IMR-90 (cell line): ENCODE results near the gene OBP2B. TPM values are rescaled to one million over a fixed set of nuclear protein-coding genes. Genes with fewer than 3 reads are reported as not detected.

Experiments
- ATAC-seq: fragments of 200-7000 bp; cut with Tn5 transposase; 2 replicates; pipeline ENCODE4 v1.9.1; 2020; ENCODE audit warnings: low read depth, mild to moderate bottlenecking, moderate library complexity
- BruUV-seq: library from RNA; stranded (reverse); fragments of 400-500 nt; replicated peaks from 2 replicates; lab custom pipeline; 2021; lab: Mats Ljungman, UMichigan
- CTCF ChIA-PET: fragments of 300-600 bp; formaldehyde crosslinking; extraction: SDS; loops from one replicate; lab custom pipeline; 2021; ENCODE audit warnings: antibody characterized with exemption; lab: Yijun Ruan, JAX
- POLR2A ChIA-PET: fragments of 300-600 bp; sonication (Branson Sonifier 250); formaldehyde crosslinking; loops from one replicate; lab custom pipeline; 2022; ENCODE audit warnings: antibody characterized with exemption; ENCODE audit not compliant: unreplicated experiment; lab: Charles Lee
- DNase-seq: peaks from one replicate; pipeline ENCODE4 v3.0.0; 2013
- H2AFZ ChIP-seq: replicated peaks from 2 replicates; pipeline ENCODE3; 2013; ENCODE audit warnings: low read length, mild to moderate bottlenecking; ENCODE audit not compliant: poor library complexity
- H2AK5ac ChIP-seq: 2 replicates; pipeline ENCODE4 v1.6.1; 2013; ENCODE audit warnings: low read depth, low read length, inconsistent platforms
- H2AK9ac ChIP-seq: replicated peaks from 2 replicates; pipeline ENCODE3; 2013; ENCODE audit warnings: mild to moderate bottlenecking, low read depth, low read length, moderate library complexity; ENCODE audit not compliant: poor library complexity
- H2BK120ac ChIP-seq: 2 replicates; pipeline ENCODE4 v1.6.1; 2013; ENCODE audit warnings: low read depth, low read length, inconsistent platforms
- H2BK15ac ChIP-seq: 3 replicates; pipeline ENCODE4 v1.6.1; 2013; ENCODE audit warnings: low read depth, low read length, inconsistent platforms
- H2BK20ac ChIP-seq: 2 replicates; pipeline ENCODE4 v1.6.1; 2013; ENCODE audit warnings: low read depth, mild to moderate bottlenecking, inconsistent platforms, low read length, moderate library complexity
- H2BK5ac ChIP-seq: 2 replicates; pipeline ENCODE4 v1.6.1; 2013; ENCODE audit warnings: mild to moderate bottlenecking, low read depth, low read length, inconsistent platforms; ENCODE audit not compliant: poor library complexity, severe bottlenecking
- H3K14ac ChIP-seq: replicated peaks from 2 replicates; pipeline ENCODE4 v1.6.1; 2013; ENCODE audit warnings: low read depth, low read length, inconsistent platforms
- H3K18ac ChIP-seq: 2 replicates; pipeline ENCODE4 v1.6.1; 2013; ENCODE audit warnings: low read depth, low read length, control low read depth
- H3K23ac ChIP-seq: 2 replicates; pipeline ENCODE4 v1.6.1; 2013; ENCODE audit warnings: low read depth, low read length, inconsistent platforms
- H3K27ac ChIP-seq: 2 replicates; pipeline ENCODE4 v1.5.1; 2013; ENCODE audit warnings: mild to moderate bottlenecking, control low read depth, low read length; ENCODE audit not compliant: insufficient read depth
- H3K27me3 ChIP-seq: 2 replicates; pipeline ENCODE4 v1.6.1; 2013; ENCODE audit warnings: low read length; ENCODE audit not compliant: control insufficient read depth, insufficient read depth
- H3K36me3 ChIP-seq: 2 replicates; pipeline ENCODE4 v1.6.1; 2013; ENCODE audit warnings: low read length, mixed read lengths; ENCODE audit not compliant: control insufficient read depth, insufficient read depth
- H3K4ac ChIP-seq: 2 replicates; pipeline ENCODE4 v1.6.1; 2013; ENCODE audit warnings: low read depth, low read length, inconsistent platforms
- H3K4me1 ChIP-seq: 2 replicates; pipeline ENCODE4 v1.6.1; 2013; ENCODE audit warnings: low read length, mixed read lengths; ENCODE audit not compliant: control insufficient read depth, insufficient read depth
- H3K4me2 ChIP-seq: 2 replicates; pipeline ENCODE4 v1.6.1; 2013; ENCODE audit warnings: low read depth, mild to moderate bottlenecking, control low read depth, low read length, moderate library complexity
- H3K4me3 ChIP-seq: 2 replicates; pipeline ENCODE4 v1.5.1; 2013; ENCODE audit warnings: low read depth, mild to moderate bottlenecking, control low read depth, low read length, moderate library complexity; ENCODE audit not compliant: insufficient read depth
- H3K56ac ChIP-seq: 2 replicates; pipeline ENCODE4 v1.6.1; 2013; ENCODE audit warnings: low read length, inconsistent platforms; ENCODE audit not compliant: insufficient read depth; ENCODE audit errors: extremely low read depth
- H3K79me1 ChIP-seq, 2 experiments: 2 replicates each; pipeline ENCODE4 v1.6.1; 2013; ENCODE audit warnings: low read length in 2 of 2, inconsistent platforms in 1 of 2, low read depth in 1 of 2
- H3K9ac ChIP-seq: 2 replicates; pipeline ENCODE4 v1.6.1; 2013; ENCODE audit warnings: low read depth, low read length, control low read depth
- H3K9me1 ChIP-seq: 2 replicates; pipeline ENCODE4 v1.6.1; 2013; ENCODE audit warnings: low read length, inconsistent platforms; ENCODE audit not compliant: insufficient read depth
- H3K9me3 ChIP-seq: 2 replicates; pipeline ENCODE4 v1.6.1; 2013; ENCODE audit warnings: low read length; ENCODE audit not compliant: control insufficient read depth, insufficient read depth
- H4K20me1 ChIP-seq: 2 replicates; pipeline ENCODE4 v1.6.1; 2013; ENCODE audit warnings: low read length, inconsistent platforms; ENCODE audit not compliant: insufficient read depth
- H4K5ac ChIP-seq: 2 replicates; pipeline ENCODE4 v1.6.1; 2013; ENCODE audit warnings: mild to moderate bottlenecking, low read depth, low read length, control low read depth
- H4K8ac ChIP-seq, 2 experiments: 2 replicates each; pipeline ENCODE4 v1.6.1; 2013; ENCODE audit warnings: low read depth in 2 of 2, low read length in 2 of 2, control low read depth in 1 of 2, inconsistent platforms in 1 of 2
- H4K91ac ChIP-seq: 2 replicates; pipeline ENCODE4 v1.6.1; 2013; ENCODE audit warnings: low read depth, low read length, inconsistent platforms; ENCODE audit not compliant: insufficient read depth
- FOS ChIP-seq: fragments of 150-350 bp; IDR thresholded peaks from 2 replicates; pipeline ENCODE4 v1.6.1; 2016; ENCODE audit warnings: low read depth, low read length
- MAFK ChIP-seq: IDR thresholded peaks from 2 replicates; pipeline ENCODE4 v1.6.1; 2012; ENCODE audit warnings: low read depth, low read length, improper control_type of control experiment
- MXI1 ChIP-seq: IDR thresholded peaks from 2 replicates; pipeline ENCODE4 v1.6.1; 2012; ENCODE audit warnings: low read depth, mild to moderate bottlenecking, low read length, moderate library complexity, borderline replicate concordance
- POLR2A ChIP-seq: IDR thresholded peaks from 2 replicates; pipeline ENCODE4 v1.6.1; 2012; ENCODE audit warnings: mild to moderate bottlenecking, low read depth, low read length
- USF2 ChIP-seq: fragments of 150-350 bp; IDR thresholded peaks from 2 replicates; pipeline ENCODE4 v1.6.1; 2017; ENCODE audit warnings: mild to moderate bottlenecking, antibody characterized with exemption, low read length, low read depth
- WGBS, 2 experiments: methylation state at CpG; one replicate each; pipeline versions ENCODE4 v1.1.5 to v1.1.7; 2013; ENCODE audit warnings: missing lambda C conversion rate in 2 of 2; ENCODE audit not compliant: insufficient read length in 1 of 2; ENCODE audit errors: extremely low coverage in 2 of 2; 5-methylcytosine and 5-hydroxymethylcytosine counted together
- dilution Hi-C: fragments of 300-500 bp; cut with HindIII; formaldehyde crosslinking; loops from one replicate; pipeline ENCODE4 v1.14.3; 2018; ENCODE audit warnings: low sequenced_read_pairs; ENCODE audit not compliant: unreplicated experiment
- in situ Hi-C: fragments of 300-500 bp; cut with MboI; formaldehyde crosslinking; loops from 3 replicates; pipeline ENCODE4 v1.14.3; 2019; ENCODE audit warnings: low sequenced_read_pairs, inconsistent platforms, mixed read lengths
- intact Hi-C: fragments of 100-400 bp; cut with micrococcal nuclease; formaldehyde crosslinking; loops from 2 replicates; pipeline ENCODE4 v1.10.0; 2022
- polyA plus RNA-seq, 3 experiments: library from polyadenylated mRNA; depleted of rRNA; stranded (reverse); fragments of >200 nt; gene quantifications; 2 replicates each; pipeline ENCODE4 v1.2.3, GENCODE V29; 2012; ENCODE audit warnings: low replicate concordance in 1 of 3
- total RNA-seq: library from RNA; depleted of rRNA; stranded (reverse); fragments of >200 nt; gene quantifications from 2 replicates; pipeline ENCODE4 v1.2.3, GENCODE V29; 2012

Gene OBP2B
- total and polyA plus RNA-seq, 2 of the 4 experiments (the other 2 are of a cell fraction) = not detected

GRCh38 chr9:133173056-133173455, 36.0 kb downstream of the OBP2B start:
- WGBS, 2 experiments = 72% methylated on average over 6 of the region's 7 CpGs; no CpG with 5 or more reads in 1 of the 2 experiments
- no peak overlapping the region for H3K14ac ChIP-seq
- CTCF ChIA-PET = no interaction called here
- no peak overlapping the region for H3K9ac ChIP-seq
- H2AK5ac ChIP-seq = no peak overlapping the region
- H2BK20ac ChIP-seq = no peak overlapping the region
- H2BK120ac ChIP-seq = no peak overlapping the region
- no peak overlapping the region for H4K91ac ChIP-seq
- intact Hi-C loops (no loop called here), in situ Hi-C loops (no loop called here), dilution Hi-C loops (no loop called here)
- POLR2A ChIA-PET = no interaction called here
- no peak overlapping the region for H3K27ac ChIP-seq
- no peaks in the 10 kb centered on the region; the same call in 1 of the 2 replicates for H4K20me1 ChIP-seq
- no peaks in the 10 kb centered on the region for H3K4me1 ChIP-seq
- no peaks in the 10 kb centered on the region for H3K79me1 ChIP-seq
- no TSS peak for BruUV-seq
- no peak overlapping the region for H2BK15ac ChIP-seq
- H3K23ac ChIP-seq = no peak overlapping the region
- no peak overlapping the region for H4K8ac ChIP-seq
- no peak overlapping the region for H3K56ac ChIP-seq
- H3K27me3 ChIP-seq = peaks cover 48% of the 10 kb centered on the region
- no peak overlapping the region for H3K4ac ChIP-seq
- no peaks in the 10 kb centered on the region for H3K36me3 ChIP-seq
- DNase-seq (no peak), ATAC-seq (no peak)
- H2AK9ac ChIP-seq = no peak overlapping the region
- no peak overlapping the region for H3K18ac ChIP-seq
- no peak overlapping the region for H3K4me2 ChIP-seq
- no peak for TF ChIP-seq MXI1
- no peak for TF ChIP-seq FOS
- no peak for TF ChIP-seq POLR2A
- no peak for TF ChIP-seq USF2
- TF ChIP-seq MAFK = no peak
- H2AFZ ChIP-seq = no peak overlapping the region
- no peaks in the 10 kb centered on the region for H3K9me3 ChIP-seq
- no peak overlapping the region for H2BK5ac ChIP-seq
- no peaks in the 10 kb centered on the region for H3K9me1 ChIP-seq
- no peak overlapping the region for H3K4me3 ChIP-seq
- H4K5ac ChIP-seq = no peak overlapping the region
